ENCODE results near the gene TOB1. TPM values are rescaled to one million over a fixed set of nuclear protein-coding genes. Genes with fewer than 3 reads are reported as not detected.
"Not testable (repeated sequence)": the region's sequence is repeated elsewhere in the genome, so short reads cannot be mapped to it uniquely, and the experiment has no call there.

Gene TOB1
- total and polyA plus RNA-seq, 2 experiments from 2014 or later: 12.1 to 46.9 TPM

GRCh38 chr17:50894513-50894912, 28.4 kb upstream of the TOB1 start:
- H3K79me2 ChIP-seq (replicated peaks; ENCODE audit: insufficient read depth); H3K27me3 Mint-ChIP-seq (ENCODE audit: insufficient read depth, low read depth, poor library complexity); H3K27ac Mint-ChIP-seq; H3K27me3 ChIP-seq (ENCODE audit: insufficient read depth); H3K4me3 ChIP-seq; H3K36me3 ChIP-seq (ENCODE audit: insufficient read depth); ATAC-seq; H3K36me3 Mint-ChIP-seq (ENCODE audit: low read depth); H3F3A ChIP-seq (replicated peaks; ENCODE audit: low read depth); H3K9me3 Mint-ChIP-seq; H3K27ac ChIP-seq (ENCODE audit: low read depth); DNase-seq (ENCODE audit: low spot score); H3K9me2 ChIP-seq (ENCODE audit: insufficient read depth); H2AFZ ChIP-seq; H4K20me1 ChIP-seq (replicated peaks; ENCODE audit: insufficient read depth); H3K4me3 Mint-ChIP-seq; H3K4me2 ChIP-seq: not testable (repeated sequence)
- peaks cover 21% of the 10 kb centered on the region for H3K4me1 ChIP-seq (ENCODE audit: insufficient read depth)
- H3K4me1 Mint-ChIP-seq: peaks cover 25% of the 10 kb centered on the region

GRCh38 chr17:50893183-50893993, 27.2 kb upstream of the TOB1 start:
- peaks cover 25% of the 10 kb centered on the region for H3K4me1 ChIP-seq (ENCODE audit: insufficient read depth)
- peak; percentile 41 for ATAC-seq
- H3K4me3 ChIP-seq: no peak overlapping the region
- H3K79me2 ChIP-seq (replicated peaks; ENCODE audit: insufficient read depth): no peaks in the 10 kb centered on the region
- H3K27ac ChIP-seq (ENCODE audit: low read depth): no peak overlapping the region
- H3K27ac Mint-ChIP-seq: no peak overlapping the region
- 0 out of 2 replicates have a peak overlapping the region, but pooled peaks have one; percentile 55 for H3K4me2 ChIP-seq
- H3F3A ChIP-seq (replicated peaks; ENCODE audit: low read depth): 0 out of 2 replicates have a peak, but pooled peaks cover 3% of the 10 kb centered on the region
- no peak overlapping the region; the same call in 2 of the 3 replicates for H3K4me3 Mint-ChIP-seq
- H3K36me3 ChIP-seq (ENCODE audit: insufficient read depth): no peaks in the 10 kb centered on the region
- peaks cover 9% of the 10 kb centered on the region for H3K27me3 Mint-ChIP-seq (ENCODE audit: insufficient read depth, low read depth, poor library complexity)
- no peaks in the 10 kb centered on the region for H4K20me1 ChIP-seq (replicated peaks; ENCODE audit: insufficient read depth)
- no peaks in the 10 kb centered on the region for H3K9me2 ChIP-seq (ENCODE audit: insufficient read depth)
- peaks cover 29% of the 10 kb centered on the region for H3K4me1 Mint-ChIP-seq
- no peaks in the 10 kb centered on the region; the same call in 2 of the 3 replicates for H3K9me3 Mint-ChIP-seq
- no peak for DNase-seq (ENCODE audit: low spot score)
- H3K27me3 ChIP-seq (ENCODE audit: insufficient read depth): no peaks in the 10 kb centered on the region
- no peaks in the 10 kb centered on the region for H3K36me3 Mint-ChIP-seq (ENCODE audit: low read depth)
- H2AFZ ChIP-seq: peak overlapping the region; percentile 97
- TF ChIP-seq POLR2AphosphoS5 (IDR thresholded peaks at IDR 0.05; ENCODE audit: low read depth) (no peak), EZH2 (IDR thresholded peaks at IDR 0.05; ENCODE audit: low read depth, unreplicated experiment) (no peak), ETS1 (IDR thresholded peaks at IDR 0.05) (no peak), CTCF (conservative IDR thresholded peaks at IDR 0.05; ENCODE audit: low read depth in 2 of 2) (no peak), ZNF462 (CRISPR knock-in tag; IDR thresholded peaks at IDR 0.05) (no peak), STAT1 (IDR thresholded peaks at IDR 0.05; ENCODE audit: unreplicated experiment) (no peak), REST (IDR thresholded peaks at IDR 0.05; ENCODE audit: unreplicated experiment) (no peak)
